GM06990 (cell line): Measurements from ENCODE around the gene CD151.

ENCODE experiments used
- DNase-seq: peaks from one replicate; pipeline ENCODE4 v3.0.0-alpha.2; 2011; ENCODE audit not compliant: insufficient read length; ENCODE audit errors: extremely low read depth
- H3K27me3 ChIP-seq: replicated peaks from 2 replicates; pipeline ENCODE4 v1.6.0; 2011; ENCODE audit warnings: low read length; ENCODE audit not compliant: control insufficient read depth, insufficient read depth
- H3K36me3 ChIP-seq: 2 replicates; pipeline ENCODE4 v1.5.1; 2011; ENCODE audit warnings: low read length; ENCODE audit not compliant: control insufficient read depth, insufficient read depth
- H3K4me3 ChIP-seq: replicated peaks from 2 replicates; pipeline ENCODE4 v1.5.1; 2011; ENCODE audit warnings: low read depth, mild to moderate bottlenecking, control low read depth, low read length
- CTCF ChIP-seq: IDR thresholded peaks from 2 replicates; pipeline ENCODE4 v1.5.1; 2011; ENCODE audit warnings: low read length, control low read depth, mild to moderate bottlenecking, inconsistent platforms; ENCODE audit not compliant: insufficient read depth, poor library complexity, severe bottlenecking

CD151 gene

DNA sequence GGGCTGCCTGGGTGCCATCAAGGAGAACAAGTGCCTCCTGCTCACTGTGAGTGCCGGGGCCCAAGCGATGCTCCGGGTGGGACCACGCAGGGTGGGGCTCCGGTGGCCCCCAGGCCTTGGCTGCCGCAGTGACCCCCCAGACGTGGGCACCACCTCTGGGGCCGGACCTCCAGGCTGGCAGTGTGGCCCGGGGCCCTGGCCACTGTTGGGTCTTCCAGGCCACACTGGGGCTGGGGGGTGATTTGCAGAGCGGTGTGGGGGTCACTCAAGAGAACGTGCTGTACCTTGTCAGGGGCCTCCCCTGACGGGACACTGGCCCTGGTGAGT lies 29.9 kb downstream of the CD151 start:
- DNase-seq = no peak
- no peak for TF ChIP-seq CTCF
- Histone ChIP-seq H3K4me3 (no peak overlapping the region), H3K27me3 (no peaks in the 10 kb centered on the region), H3K36me3 (no peaks in the 10 kb centered on the region)

DNA sequence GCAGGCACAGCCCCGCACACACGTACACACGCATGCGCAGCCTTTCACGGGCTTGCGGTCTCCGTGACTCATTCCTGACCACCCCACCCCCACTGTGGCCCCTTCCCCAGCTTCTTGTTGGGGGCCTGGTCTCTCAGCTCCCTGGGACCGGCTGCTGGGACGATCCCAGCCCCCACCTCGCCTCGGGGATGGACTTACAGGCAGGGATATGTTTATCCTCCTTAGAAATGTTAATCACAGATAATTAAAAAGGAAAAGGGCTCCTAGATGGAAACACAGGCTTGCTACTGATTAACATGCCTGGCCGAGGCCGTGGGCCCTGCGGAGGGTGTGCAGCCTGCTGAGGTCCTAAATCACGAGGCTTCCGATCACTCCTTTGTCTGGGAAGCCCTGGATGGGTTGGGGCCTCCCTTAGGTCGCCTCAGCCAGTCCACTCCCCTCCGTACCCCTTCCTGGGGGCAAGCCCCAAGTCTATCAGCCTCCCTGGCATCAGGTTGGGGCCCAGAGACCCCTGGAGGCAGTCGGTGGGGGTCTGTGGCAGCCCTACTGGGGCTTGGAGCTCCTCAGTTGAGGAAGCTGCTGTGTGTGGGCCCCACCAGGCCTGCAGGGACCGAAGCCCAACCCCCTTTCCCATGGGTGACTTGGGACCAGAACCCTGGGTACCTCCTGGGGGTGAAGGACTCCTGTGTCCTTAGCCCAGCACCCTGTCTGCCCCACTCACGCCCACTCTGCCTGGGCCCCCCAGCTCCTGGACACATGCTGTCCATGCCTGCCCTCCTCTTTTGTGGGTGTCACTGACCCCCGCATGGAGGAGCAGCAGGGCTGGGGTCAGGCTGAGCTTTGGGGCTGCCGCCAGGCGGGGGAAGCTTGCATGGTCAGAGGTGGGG lies 30.5 kb downstream of the CD151 start:
- H3K36me3 ChIP-seq = no peaks in the 10 kb centered on the region; the same call in 1 of the 2 replicates
- no peak for TF ChIP-seq CTCF
- H3K4me3 ChIP-seq = no peak overlapping the region
- no peak for DNase-seq
- no peaks in the 10 kb centered on the region for H3K27me3 ChIP-seq

- H3K36me3 ChIP-seq = no peaks in the 10 kb centered on the region; the same call in 1 of the 2 replicates
- DNase-seq = no peak
- no peak for TF ChIP-seq CTCF
- no peaks in the 10 kb centered on the region for H3K27me3 ChIP-seq
- no peak overlapping the region for H3K4me3 ChIP-seq
Observed at GRCh38 chr11:863910-864827, 31.4 kb downstream of the CD151 start.

DNA sequence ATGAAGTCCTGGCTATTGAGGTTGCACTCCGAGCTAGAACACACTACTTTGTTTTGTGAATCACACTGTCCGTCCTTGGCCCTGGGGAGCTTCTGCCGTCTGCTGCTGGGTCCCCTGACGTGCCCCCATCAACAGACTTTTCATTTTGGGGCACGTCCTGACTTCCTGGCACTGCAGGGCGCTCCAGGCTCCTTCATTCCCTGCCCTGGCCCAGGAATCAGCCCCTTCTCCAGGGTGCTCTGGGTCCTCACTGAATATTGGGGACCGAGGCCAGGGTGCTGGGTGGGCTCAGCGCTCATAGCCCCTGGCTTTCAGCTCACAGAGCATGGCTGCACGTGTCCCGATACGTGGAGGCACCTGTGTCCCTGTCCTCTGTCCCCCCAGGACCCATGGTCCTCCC lies 32.1 kb downstream of the CD151 start:
- Histone ChIP-seq H3K4me3 (no peak overlapping the region), H3K36me3 (no peaks in the 10 kb centered on the region; the same call in 1 of the 2 replicates)
- no peak for TF ChIP-seq CTCF

DNA sequence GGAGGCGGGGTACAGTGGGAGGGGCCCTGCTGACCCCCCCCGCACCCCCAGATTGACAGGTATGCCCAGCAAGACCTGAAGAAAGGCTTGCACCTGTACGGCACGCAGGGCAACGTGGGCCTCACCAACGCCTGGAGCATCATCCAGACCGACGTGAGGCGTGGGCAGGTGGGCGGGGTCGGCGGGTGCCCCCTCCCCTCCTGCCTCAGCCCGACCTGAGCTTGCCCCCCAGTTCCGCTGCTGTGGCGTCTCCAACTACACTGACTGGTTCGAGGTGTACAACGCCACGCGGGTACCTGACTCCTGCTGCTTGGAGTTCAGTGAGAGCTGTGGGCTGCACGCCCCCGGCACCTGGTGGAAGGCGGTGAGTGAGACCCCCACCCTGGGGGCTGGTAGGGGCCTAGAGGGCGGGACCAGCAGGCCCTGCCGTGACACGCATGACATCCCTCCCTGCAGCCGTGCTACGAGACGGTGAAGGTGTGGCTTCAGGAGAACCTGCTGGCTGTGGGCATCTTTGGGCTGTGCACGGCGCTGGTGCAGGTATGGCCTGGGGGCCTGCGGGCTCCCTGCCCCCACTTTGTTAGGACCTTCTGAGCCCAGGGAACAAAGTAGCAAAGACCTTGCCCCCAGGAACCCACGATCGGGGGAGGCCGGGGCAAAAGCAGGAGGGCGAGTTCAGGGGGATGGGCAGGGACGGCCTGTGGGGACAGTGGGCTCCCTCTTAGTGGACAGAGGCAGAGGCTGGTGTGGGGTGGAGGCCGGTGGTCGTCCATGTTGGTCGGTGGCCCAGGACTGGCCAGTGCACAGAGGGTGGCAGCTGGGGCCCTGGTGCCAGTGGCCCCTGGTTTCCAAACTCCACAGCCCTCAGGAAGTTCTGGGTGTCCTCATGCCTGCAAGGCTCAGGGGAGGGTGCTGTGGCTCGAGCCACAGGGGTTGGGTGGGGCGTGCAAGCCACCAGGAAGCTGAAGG lies 33.0 kb downstream of the CD151 start:
- TF ChIP-seq CTCF = no peak
- H3K4me3 ChIP-seq = no peak overlapping the region
- no peaks in the 10 kb centered on the region; the same call in 1 of the 2 replicates for H3K36me3 ChIP-seq
- no peaks in the 10 kb centered on the region for H3K27me3 ChIP-seq
- DNase-seq = no peak

More for the DNA sequence above, 32.1 kb downstream of the CD151 start:
- no peaks in the 10 kb centered on the region for H3K27me3 ChIP-seq
- DNase-seq = no peak
